Aorta (tissue), 5 donors: ENCODE results near the gene DFFB. TPM values are rescaled to one million over a fixed set of nuclear protein-coding genes. Genes with fewer than 3 reads are reported as not detected.

ENCODE experiments used
- ATAC-seq: fragments of 200-7000 bp; cut with Tn5 transposase; one replicate; pipeline ENCODE4 v1.9.1; 2022; ENCODE audit warnings: moderate library complexity; ENCODE audit not compliant: low FRiP score
- DNase-seq, 2 donors: peaks; one replicate each; pipeline ENCODE4 v3.0.0-alpha.2; 2020
- H3K27ac ChIP-seq, 2 donors: one replicate each; pipeline ENCODE4 v1.5.1; 2013; ENCODE audit warnings: low read length in 2 of 2, mild to moderate bottlenecking in 2 of 2, moderate library complexity in 2 of 2, control low read depth in 1 of 2, inconsistent platforms in 1 of 2, low read depth in 1 of 2
- H3K27me3 ChIP-seq, 2 donors: one replicate each; pipeline ENCODE4 v1.6.1; 2013; ENCODE audit warnings: control low read depth in 1 of 2, low read length in 1 of 2, mild to moderate bottlenecking in 1 of 2, moderate library complexity in 1 of 2; ENCODE audit not compliant: insufficient read depth in 2 of 2, control insufficient read depth in 1 of 2
- H3K36me3 ChIP-seq, 2 donors: one replicate each; pipeline ENCODE4 v1.6.1; 2013; ENCODE audit warnings: control low read depth in 1 of 2, low read length in 1 of 2, mild to moderate bottlenecking in 1 of 2; ENCODE audit not compliant: insufficient read depth in 2 of 2, control insufficient read depth in 1 of 2
- H3K4me1 ChIP-seq, 2 donors: one replicate each; pipeline ENCODE4 v1.6.1; 2013; ENCODE audit warnings: low read length in 2 of 2, control low read depth in 1 of 2, mild to moderate bottlenecking in 1 of 2, moderate library complexity in 1 of 2; ENCODE audit not compliant: insufficient read depth in 2 of 2, control insufficient read depth in 1 of 2
- H3K4me3 ChIP-seq, 2 donors: one replicate each; pipeline ENCODE4 v1.5.1; 2013; ENCODE audit warnings: low read length in 2 of 2, control low read depth in 1 of 2, mild to moderate bottlenecking in 1 of 2
- H3K9me3 ChIP-seq: one replicate; pipeline ENCODE4 v1.6.1; 2013; ENCODE audit warnings: mild to moderate bottlenecking, low read length; ENCODE audit not compliant: control insufficient read depth
- WGBS, 2 donors: extraction: QIAGEN DNeasy Blood & Tissue Kit; methylation state at CpG; one replicate each; pipeline ENCODE4 v1.1.7; 2013; 5-methylcytosine and 5-hydroxymethylcytosine counted together
- intact Hi-C, 2 donors: fragments of 100-400 bp; cut with DNase I; formaldehyde crosslinking; loops; one replicate each; pipeline versions ENCODE4 v1.14.2 to v1.15.0; 2022
- polyA plus RNA-seq, 2 donors: library from polyadenylated mRNA; stranded (reverse); fragments of 200-250 nt; gene quantifications; one replicate each; pipeline ENCODE4 v1.2.3, GENCODE V29; 2013
- total RNA-seq, 2 donors: library from RNA; stranded (reverse); fragmentation: NEBNext Ultra II Directional; extraction: Animal tissue kit (Norgen Biotek cat#: 25700); gene quantifications; one replicate each; pipeline ENCODE4 v1.2.1, GENCODE V29; 2021
- donor health status: healthy with polysubstance abuse.
- donor health status: Bipolar disorder and iron deficiency.
- donor health status: DM: no; HTN: no; CAD: no.
- donor health status: DM: no; HTN: no; CAD: no.
- donor health status: DM: yes; HTN: yes; CAD: no.

The DFFB gene
- total and polyA plus RNA-seq, 4 donors = 4.3 to 10.2 (median 6.9) TPM

GRCh38 chr1:3858231-3858981 is 1.1 kb downstream of the DFFB start:
- ATAC-seq (no peak), DNase-seq (peak in 1 of 2 donors; percentile 49)
- Histone ChIP-seq H3K36me3 (no peaks in the 10 kb centered on the region), H3K27me3 (no peaks in the 10 kb centered on the region), H3K4me3 (no peak overlapping the region), H3K4me1 (no peaks in the 10 kb centered on the region), H3K27ac (no peak overlapping the region), H3K9me3 (no peaks in the 10 kb centered on the region)
- WGBS, 2 donors = 56 to 71% methylated on average over 34 of the region's 34 CpGs
- intact Hi-C loops = no loop called here

GRCh38 chr1:3863231-3863935 is 6.1 kb downstream of the DFFB start:
- no peak overlapping the region for H3K27ac ChIP-seq

GRCh38 chr1:3864884-3865283 is 7.6 kb downstream of the DFFB start:
- ATAC-seq (no peak), DNase-seq (no peak)
- 87 to 93% methylated on average over 6 of the region's 6 CpGs for WGBS, 2 donors
- H3K27me3 ChIP-seq = no peaks in the 10 kb centered on the region
- intact Hi-C loops = no loop called here
- H3K9me3 ChIP-seq = no peaks in the 10 kb centered on the region
- peaks cover 0 to 3% of the 10 kb centered on the region in 2 donors for H3K36me3 ChIP-seq
- H3K4me3 ChIP-seq = no peak overlapping the region
- H3K27ac ChIP-seq = no peak overlapping the region
- H3K4me1 ChIP-seq = no peaks in the 10 kb centered on the region

More at GRCh38 chr1:3863231-3863935, 6.1 kb downstream of the DFFB start:
- DNase-seq = peak; percentile 17 to 23
- no peaks in the 10 kb centered on the region for H3K9me3 ChIP-seq
- peaks cover 0 to 2% of the 10 kb centered on the region in 2 donors for H3K36me3 ChIP-seq
- 77 to 83% methylated on average over 12 of the region's 12 CpGs for WGBS, 2 donors
- no peaks in the 10 kb centered on the region for H3K27me3 ChIP-seq
- intact Hi-C loops = no loop called here
- no peak overlapping the region for H3K4me3 ChIP-seq
- ATAC-seq = no peak
- no peaks in the 10 kb centered on the region for H3K4me1 ChIP-seq

- Histone ChIP-seq H3K9me3 (no peaks in the 10 kb centered on the region), H3K27ac (no peak overlapping the region), H3K27me3 (no peaks in the 10 kb centered on the region), H3K36me3 (peaks cover 0 to 3% of the 10 kb centered on the region in 2 donors), H3K4me3 (no peak overlapping the region), H3K4me1 (no peaks in the 10 kb centered on the region)
- DNase-seq (peak in 1 of 2 donors; percentile 30), ATAC-seq (no peak)
- intact Hi-C loops = no loop called here
- 80 to 81% methylated on average over 18 of the region's 18 CpGs for WGBS, 2 donors
These were observed 8.4 kb downstream of the DFFB start for GRCh38 chr1:3865606-3866160.

GRCh38 chr1:3868464-3869006 is 11.3 kb downstream of the DFFB start:
- no peaks in the 10 kb centered on the region for H3K27me3 ChIP-seq
- H3K36me3 ChIP-seq = peaks cover 0 to 6% of the 10 kb centered on the region in 2 donors
- peak in 1 of 2 donors; percentile 10 for DNase-seq
- ATAC-seq = peak; percentile 71
- no peaks in the 10 kb centered on the region for H3K4me1 ChIP-seq
- no peak overlapping the region for H3K4me3 ChIP-seq
- no peak overlapping the region for H3K27ac ChIP-seq
- intact Hi-C loops = no loop called here
- WGBS, 2 donors = 80 to 81% methylated on average over 13 of the region's 13 CpGs
- no peaks in the 10 kb centered on the region for H3K9me3 ChIP-seq

- Histone ChIP-seq H3K27me3 (no peaks in the 10 kb centered on the region), H3K4me3 (no peak overlapping the region), H3K36me3 (peaks cover 0 to 10% of the 10 kb centered on the region in 2 donors), H3K9me3 (no peaks in the 10 kb centered on the region), H3K4me1 (no peaks in the 10 kb centered on the region), H3K27ac (no peak overlapping the region)
- intact Hi-C loops = no loop called here
- DNase-seq (peak; percentile 30 to 55), ATAC-seq (no peak)
- WGBS, 2 donors = 79 to 81% methylated on average over 18 of the region's 18 CpGs
These were observed 12.6 kb downstream of the DFFB start for GRCh38 chr1:3869751-3870301.

- Histone ChIP-seq H3K36me3 (peaks cover 0 to 10% of the 10 kb centered on the region in 2 donors), H3K27me3 (no peaks in the 10 kb centered on the region), H3K4me1 (no peaks in the 10 kb centered on the region), H3K9me3 (no peaks in the 10 kb centered on the region), H3K4me3 (no peak overlapping the region), H3K27ac (no peak overlapping the region)
- ATAC-seq (no peak), DNase-seq (peak in 1 of 2 donors; percentile 47)
- intact Hi-C loops = no loop called here
- 95 to 96% methylated on average over 7 of the region's 7 CpGs for WGBS, 2 donors
These were observed 14.2 kb downstream of the DFFB start for GRCh38 chr1:3871451-3871805.

GRCh38 chr1:3872546-3872945 is 15.3 kb downstream of the DFFB start:
- peaks cover 0 to 10% of the 10 kb centered on the region in 2 donors for H3K36me3 ChIP-seq
- no peaks in the 10 kb centered on the region for H3K27me3 ChIP-seq
- H3K4me3 ChIP-seq = no peak overlapping the region
- no peak overlapping the region for H3K27ac ChIP-seq
- ATAC-seq = no peak
- H3K4me1 ChIP-seq = no peaks in the 10 kb centered on the region
- intact Hi-C loops = no loop called here
- WGBS, 2 donors = 88 to 93% methylated on average over 8 of the region's 8 CpGs
- H3K9me3 ChIP-seq = no peaks in the 10 kb centered on the region
- peak; percentile 20 to 43 for DNase-seq
